Measurements from ENCODE around the gene FAM170B.
A peak's percentile ranks its signal among the peaks of the same experiment; 100 is the strongest.

FAM170B gene

GRCh38 chr10:49168831-49169500, 35.1 kb upstream of the FAM170B start:
- DNase-seq: no peak

- no peak for DNase-seq
Observed at GRCh38 chr10:49168171-49168540, 34.3 kb upstream of the FAM170B start.

- DNase-seq: no peak
Observed at GRCh38 chr10:49167425-49168170, 33.8 kb upstream of the FAM170B start.

GRCh38 chr10:49166484-49167400, 32.9 kb upstream of the FAM170B start:
- peak in 1 of 3 experiments; percentile 7 for DNase-seq

- DNase-seq: no peak
Observed at GRCh38 chr10:49165821-49166483, 32.1 kb upstream of the FAM170B start.

- DNase-seq: no peak
Observed at GRCh38 chr10:49165259-49165658, 31.4 kb upstream of the FAM170B start.

DNA sequence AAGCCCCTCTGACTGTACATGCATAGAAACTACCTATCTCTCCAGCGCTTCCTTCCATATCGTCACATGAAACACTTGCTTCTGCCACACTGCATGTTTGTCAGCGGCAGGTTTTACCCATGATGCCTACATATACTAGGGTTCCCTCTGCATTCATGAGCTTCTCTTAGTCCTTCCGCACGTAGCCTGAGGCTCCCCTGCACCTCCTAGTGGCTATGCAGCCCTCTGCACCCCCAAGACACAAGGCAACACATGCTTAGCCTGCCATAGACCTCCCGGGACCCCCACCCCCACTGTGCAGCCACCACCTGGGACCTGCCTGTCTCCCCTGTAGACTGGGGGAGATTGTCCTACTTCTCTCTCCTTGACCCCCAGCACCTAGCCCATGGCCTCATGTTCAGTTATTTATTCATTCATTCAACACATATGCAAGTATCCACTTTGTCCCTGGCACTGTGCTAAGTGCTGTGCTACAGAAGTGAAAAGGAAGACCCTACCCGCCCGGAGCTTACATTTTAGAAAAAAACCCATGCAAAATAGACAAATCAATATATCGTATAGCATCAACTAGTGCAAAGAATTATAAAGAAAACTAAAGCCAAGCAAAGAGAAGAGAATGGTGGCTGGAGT, 30.9 kb upstream of the FAM170B start:
- peak in 1 of 3 experiments; percentile 21 for DNase-seq

DNA sequence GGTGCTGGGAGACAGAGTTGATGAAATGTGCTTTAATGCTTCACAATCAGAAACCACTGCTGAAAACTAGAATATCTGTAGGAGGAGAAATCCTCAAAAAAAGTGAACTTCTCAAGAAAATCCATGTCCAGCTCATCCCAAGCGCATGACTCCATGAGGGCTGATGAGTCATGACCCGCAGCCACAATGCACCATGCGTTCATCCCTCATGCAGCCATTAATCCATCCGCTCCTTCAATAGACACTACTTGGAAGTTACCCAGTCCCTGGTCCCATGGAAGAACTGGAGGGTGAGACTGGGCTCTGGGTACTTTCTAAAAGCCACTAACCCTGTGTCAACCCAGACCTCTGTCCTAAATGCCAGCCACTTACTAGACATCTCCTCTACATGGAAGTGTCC, 29.9 kb upstream of the FAM170B start:
- DNase-seq: no peak

DNA sequence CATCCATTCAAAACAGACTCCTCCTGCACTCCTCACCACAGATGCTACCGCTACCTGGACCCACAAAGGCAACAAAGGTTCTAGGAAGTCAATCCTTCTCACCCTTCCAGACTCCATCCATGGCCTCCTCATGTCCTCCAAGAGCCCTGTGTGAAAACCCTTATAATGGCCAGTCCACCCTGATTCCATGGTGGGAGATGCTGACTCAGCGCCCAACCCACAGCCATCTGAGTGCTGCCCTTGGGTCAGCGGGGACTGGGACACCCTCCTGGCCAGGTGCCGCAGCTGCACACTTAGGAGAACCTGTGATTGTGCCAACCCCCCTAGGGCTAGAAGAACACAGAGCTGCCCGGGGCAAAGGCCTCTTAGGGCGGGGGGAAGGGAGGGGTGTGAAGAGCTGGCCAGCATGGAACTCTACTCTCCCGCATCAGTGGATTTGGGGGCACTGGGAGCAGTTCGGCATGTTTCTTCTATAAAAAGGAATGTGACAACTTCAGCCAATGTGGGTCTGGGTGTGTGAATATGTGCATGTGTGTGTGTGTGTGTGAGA, 29.0 kb upstream of the FAM170B start:
- DNase-seq: no peak

- no peak for DNase-seq
Observed at GRCh38 chr10:49162063-49162462, 28.2 kb upstream of the FAM170B start.

GRCh38 chr10:49161411-49161997, 27.7 kb upstream of the FAM170B start:
- peak in 1 of 3 experiments; percentile 30 for DNase-seq

DNA sequence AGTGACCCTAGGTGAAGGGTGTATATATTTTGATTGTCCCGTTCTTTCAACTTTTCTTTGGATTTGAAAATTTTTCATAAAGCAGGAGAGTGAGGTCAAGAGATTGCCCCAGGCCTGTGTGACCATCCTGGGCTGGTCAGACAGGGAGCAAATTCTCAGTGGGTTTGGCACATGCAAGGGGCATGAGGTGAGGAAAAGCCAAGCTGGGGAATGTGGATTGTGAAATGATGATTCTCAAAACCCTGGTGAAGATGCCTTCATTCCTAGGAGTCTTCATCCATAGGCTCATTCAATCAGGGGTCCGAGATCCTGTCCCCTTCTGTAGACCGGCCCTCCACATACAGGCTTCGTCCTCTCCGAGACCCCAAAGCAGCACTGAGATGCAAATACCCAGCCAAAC, 27.0 kb upstream of the FAM170B start:
- DNase-seq: no peak

GRCh38 chr10:49160110-49160509, 26.3 kb upstream of the FAM170B start:
- DNase-seq: no peak

- no peak for DNase-seq
Observed at GRCh38 chr10:49158915-49159314, 25.1 kb upstream of the FAM170B start.

GRCh38 chr10:49158404-49158803, 24.6 kb upstream of the FAM170B start:
- DNase-seq: no peak

DNA sequence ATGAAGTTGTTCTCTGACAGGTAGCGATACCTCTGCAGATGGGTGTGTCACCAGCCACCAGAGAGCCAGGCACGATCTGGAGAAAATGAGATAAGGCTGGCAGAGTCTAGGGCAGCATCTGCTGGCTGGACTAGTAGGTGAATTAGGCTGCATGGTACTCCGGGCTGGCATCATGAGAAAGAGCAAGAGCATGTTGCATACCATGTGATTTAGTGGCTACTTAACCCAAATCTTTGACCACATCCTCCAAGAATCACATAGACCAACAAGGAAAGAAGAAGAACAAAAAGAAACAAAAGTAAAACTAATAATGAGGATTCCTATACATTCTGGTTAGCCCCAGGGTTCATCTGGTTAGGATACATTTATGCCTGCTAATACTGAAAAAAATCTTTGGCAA, 23.4 kb upstream of the FAM170B start:
- DNase-seq: no peak

DNA sequence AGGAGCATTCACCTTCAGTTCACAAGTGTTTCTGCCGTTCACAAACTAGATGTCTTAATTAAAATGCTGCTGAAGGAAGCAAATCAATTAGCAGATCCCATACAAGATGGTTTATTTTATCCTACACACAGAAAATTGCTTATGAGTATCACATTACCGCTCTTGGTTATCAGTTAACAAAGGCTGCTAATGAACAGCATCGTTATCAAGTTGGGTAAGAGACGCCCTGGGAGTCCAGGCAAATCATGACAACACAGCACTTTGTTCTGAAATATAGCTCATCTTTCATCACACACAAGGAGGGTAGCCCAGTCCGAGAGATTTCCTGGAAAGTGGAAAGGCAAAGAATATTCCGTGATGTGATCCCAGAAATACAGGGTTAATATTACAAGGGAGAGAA, 20.8 kb upstream of the FAM170B start:
- no peak for DNase-seq

- no peak for DNase-seq
Observed at GRCh38 chr10:49153971-49154370, 20.1 kb upstream of the FAM170B start.

GRCh38 chr10:49153115-49153514, 19.3 kb upstream of the FAM170B start:
- no peak for DNase-seq

- no peak for DNase-seq
Observed at GRCh38 chr10:49152663-49153062, 18.8 kb upstream of the FAM170B start.

GRCh38 chr10:49152037-49152436, 18.2 kb upstream of the FAM170B start:
- DNase-seq: no peak

GRCh38 chr10:49151481-49151880, 17.7 kb upstream of the FAM170B start:
- DNase-seq: no peak
